Neural cell (in vitro differentiated cells): ENCODE results near the gene ADAM10. TPM values are rescaled to one million over a fixed set of nuclear protein-coding genes. Genes with fewer than 3 reads are reported as not detected.

Experiments
- H2AFZ ChIP-seq: fragments of 200-600, 300-800 bp; sonication (generic), shearing (Covaris generic); 2 replicates; pipeline ENCODE4 v1.6.0; 2014; ENCODE audit warnings: low read depth, mild to moderate bottlenecking, antibody characterized with exemption, low read length, moderate library complexity
- H3F3A ChIP-seq: fragments of 200-600 bp; shearing (Covaris generic); 2 replicates; pipeline ENCODE4 v1.6.1; 2016; ENCODE audit warnings: mild to moderate bottlenecking, moderate library complexity, mixed read lengths, antibody characterized with exemption, low read length; ENCODE audit not compliant: insufficient read depth, poor library complexity, severe bottlenecking
- H3K27ac ChIP-seq: fragments of 200-600, 300-800 bp; sonication (generic), shearing (Covaris generic); 2 replicates; pipeline ENCODE4 v1.5.1; 2014; ENCODE audit warnings: mild to moderate bottlenecking, low read length, moderate library complexity
- H3K27me3 ChIP-seq: fragments of 300-800, 200-600 bp; sonication (generic), shearing (Covaris generic); 2 replicates; pipeline ENCODE4 v1.6.0; 2014; ENCODE audit warnings: mild to moderate bottlenecking, low read depth, low read length, moderate library complexity; ENCODE audit not compliant: insufficient read depth
- H3K36me3 ChIP-seq: fragments of 300-800, 200-600 bp; sonication (generic), shearing (Covaris generic); 2 replicates; pipeline ENCODE4 v1.5.1; 2014; ENCODE audit warnings: mild to moderate bottlenecking, antibody characterized with exemption, low read length, moderate library complexity; ENCODE audit not compliant: insufficient read depth
- H3K4me2 ChIP-seq: fragments of 300-800, 200-600 bp; sonication (generic), shearing (Covaris generic); 2 replicates; pipeline ENCODE4 v1.6.0; 2014; ENCODE audit warnings: mild to moderate bottlenecking, low read length
- H3K4me3 ChIP-seq: fragments of 300-800, 200-600 bp; sonication (generic), shearing (Covaris generic); 2 replicates; pipeline ENCODE4 v1.5.1; 2014; ENCODE audit warnings: mild to moderate bottlenecking, low read length, moderate library complexity
- H3K79me2 ChIP-seq: fragments of 200-600 bp; shearing (Covaris generic); replicated peaks from 2 replicates; pipeline ENCODE4 v1.6.0; 2014; ENCODE audit warnings: mild to moderate bottlenecking, low read length, moderate library complexity; ENCODE audit not compliant: insufficient read depth
- H3K9ac ChIP-seq: fragments of 300-800, 200-600 bp; sonication (generic), shearing (Covaris generic); 2 replicates; pipeline ENCODE4 v1.6.1; 2016; ENCODE audit warnings: mild to moderate bottlenecking, low read length, mixed read lengths
- H3K9me2 ChIP-seq: fragments of 200-600 bp; shearing (Covaris generic); 2 replicates; pipeline ENCODE4 v1.6.1; 2016; ENCODE audit warnings: mild to moderate bottlenecking, low read length, mixed read lengths; ENCODE audit not compliant: insufficient read depth
- H3K9me3 ChIP-seq: fragments of 200-600, 300-800 bp; sonication (generic), shearing (Covaris generic); 2 replicates; pipeline ENCODE4 v1.6.1; 2016; ENCODE audit warnings: mild to moderate bottlenecking, mixed run types, low read length, moderate library complexity, mixed read lengths
- H4K20me1 ChIP-seq: fragments of 200-600 bp; shearing (Covaris generic); 2 replicates; pipeline ENCODE4 v1.6.1; 2016; ENCODE audit warnings: mild to moderate bottlenecking, mixed run types; ENCODE audit not compliant: insufficient read depth
- CTCF ChIP-seq: fragments of 450-650 bp; IDR thresholded peaks from 2 replicates; pipeline ENCODE4 v1.5.1; 2014; ENCODE audit warnings: antibody characterized with exemption, mild to moderate bottlenecking, moderate library complexity; ENCODE audit not compliant: poor library complexity, severe bottlenecking
- EP300 ChIP-seq: fragments of 450-650 bp; conservative IDR thresholded peaks from 2 replicates; pipeline ENCODE4 v1.6.1; 2014; ENCODE audit warnings: antibody characterized with exemption, mild to moderate bottlenecking, moderate library complexity; ENCODE audit not compliant: poor library complexity, severe bottlenecking
- EZH2 ChIP-seq: fragments of 200-600, 300-800 bp; shearing (Covaris generic), sonication (generic); IDR thresholded peaks from 2 replicates; pipeline ENCODE4 v1.6.1; 2014; ENCODE audit warnings: antibody characterized with exemption, low read length, borderline replicate concordance, mild to moderate bottlenecking; ENCODE audit not compliant: insufficient read depth, poor library complexity, severe bottlenecking
- MXI1 ChIP-seq: fragments of 450-650 bp; conservative IDR thresholded peaks from 2 replicates; pipeline ENCODE4 v1.6.1; 2014; ENCODE audit warnings: antibody characterized with exemption, mild to moderate bottlenecking; ENCODE audit not compliant: poor library complexity, severe bottlenecking
- POLR2AphosphoS5 ChIP-seq: IDR thresholded peaks from 2 replicates; pipeline ENCODE4 v1.6.1; 2012
- RAD21 ChIP-seq: fragments of 450-650 bp; conservative IDR thresholded peaks from 2 replicates; pipeline ENCODE4 v1.6.1; 2014; ENCODE audit warnings: antibody characterized with exemption, mild to moderate bottlenecking, moderate library complexity
- SMC3 ChIP-seq: fragments of 450-650 bp; conservative IDR thresholded peaks from 2 replicates; pipeline ENCODE4 v1.6.1; 2014; ENCODE audit warnings: antibody characterized with exemption, mild to moderate bottlenecking, moderate library complexity; ENCODE audit not compliant: poor library complexity
- TAF1 ChIP-seq: IDR thresholded peaks from 2 replicates; pipeline ENCODE4 v1.6.1; 2012; ENCODE audit warnings: low read depth
- polyA plus RNA-seq: library from polyadenylated mRNA; depleted of rRNA; stranded (reverse); fragments of >200 nt; gene quantifications from 2 replicates; pipeline ENCODE4 v1.2.3, GENCODE V29; 2014
- TF ChIP-seq, protein P1 (sequence below): IDR thresholded peaks from 2 replicates; pipeline ENCODE4 v1.6.1; 2012; ENCODE audit warnings: borderline replicate concordance

ADAM10 gene
- polyA plus RNA-seq, 1 donor from 2014 or later, result 66.3 TPM

DNA sequence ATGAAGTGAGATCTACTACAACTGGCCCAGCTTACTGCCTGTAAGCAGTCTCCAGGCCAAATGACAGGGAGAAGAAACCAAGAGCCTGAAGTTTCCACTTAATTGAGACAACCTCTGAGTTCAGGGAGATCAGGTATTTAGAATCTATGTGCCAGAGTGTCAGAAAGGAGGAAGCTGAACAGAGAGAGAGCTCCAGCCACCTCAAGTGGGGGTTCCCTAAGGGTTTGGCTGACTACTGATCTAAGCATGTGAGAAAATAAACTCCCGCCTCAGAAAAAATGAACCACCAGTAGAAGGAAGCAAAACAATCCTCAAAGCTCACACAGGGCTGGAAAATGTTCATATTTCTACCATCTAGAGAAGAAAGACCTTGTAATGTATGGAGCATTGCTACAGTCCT, 25.0 kb downstream of the ADAM10 start:
- Histone ChIP-seq H3K27ac (no peak overlapping the region), H4K20me1 (no peaks in the 10 kb centered on the region)

DNA sequence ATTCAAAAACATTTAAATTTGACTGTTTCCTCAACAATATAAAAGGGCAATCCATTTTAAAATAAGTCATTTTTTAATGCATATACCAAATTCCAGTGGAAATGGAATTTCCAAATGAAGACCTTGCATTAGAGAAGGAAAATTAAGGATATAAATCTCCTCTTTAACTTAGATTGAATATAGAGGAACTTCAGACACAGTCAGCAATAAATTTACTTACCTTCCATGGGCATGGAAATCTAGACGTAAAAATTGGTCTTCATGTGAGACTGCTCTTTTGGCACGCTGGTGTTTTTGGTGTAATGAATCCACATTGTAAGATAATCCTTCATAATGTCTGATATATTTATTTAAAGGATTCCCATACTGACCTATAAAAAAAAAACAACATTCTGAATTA, 32.1 kb downstream of the ADAM10 start:
- TF ChIP-seq TAF1 (no peak), EZH2 (no peak), CTCF (no peak), MXI1 (no peak), EP300 (no peak), POLR2AphosphoS5 (no peak)
- TF ChIP-seq, protein P1, sequence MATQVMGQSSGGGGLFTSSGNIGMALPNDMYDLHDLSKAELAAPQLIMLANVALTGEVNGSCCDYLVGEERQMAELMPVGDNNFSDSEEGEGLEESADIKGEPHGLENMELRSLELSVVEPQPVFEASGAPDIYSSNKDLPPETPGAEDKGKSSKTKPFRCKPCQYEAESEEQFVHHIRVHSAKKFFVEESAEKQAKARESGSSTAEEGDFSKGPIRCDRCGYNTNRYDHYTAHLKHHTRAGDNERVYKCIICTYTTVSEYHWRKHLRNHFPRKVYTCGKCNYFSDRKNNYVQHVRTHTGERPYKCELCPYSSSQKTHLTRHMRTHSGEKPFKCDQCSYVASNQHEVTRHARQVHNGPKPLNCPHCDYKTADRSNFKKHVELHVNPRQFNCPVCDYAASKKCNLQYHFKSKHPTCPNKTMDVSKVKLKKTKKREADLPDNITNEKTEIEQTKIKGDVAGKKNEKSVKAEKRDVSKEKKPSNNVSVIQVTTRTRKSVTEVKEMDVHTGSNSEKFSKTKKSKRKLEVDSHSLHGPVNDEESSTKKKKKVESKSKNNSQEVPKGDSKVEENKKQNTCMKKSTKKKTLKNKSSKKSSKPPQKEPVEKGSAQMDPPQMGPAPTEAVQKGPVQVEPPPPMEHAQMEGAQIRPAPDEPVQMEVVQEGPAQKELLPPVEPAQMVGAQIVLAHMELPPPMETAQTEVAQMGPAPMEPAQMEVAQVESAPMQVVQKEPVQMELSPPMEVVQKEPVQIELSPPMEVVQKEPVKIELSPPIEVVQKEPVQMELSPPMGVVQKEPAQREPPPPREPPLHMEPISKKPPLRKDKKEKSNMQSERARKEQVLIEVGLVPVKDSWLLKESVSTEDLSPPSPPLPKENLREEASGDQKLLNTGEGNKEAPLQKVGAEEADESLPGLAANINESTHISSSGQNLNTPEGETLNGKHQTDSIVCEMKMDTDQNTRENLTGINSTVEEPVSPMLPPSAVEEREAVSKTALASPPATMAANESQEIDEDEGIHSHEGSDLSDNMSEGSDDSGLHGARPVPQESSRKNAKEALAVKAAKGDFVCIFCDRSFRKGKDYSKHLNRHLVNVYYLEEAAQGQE, result no peak
- Histone ChIP-seq H3K79me2 (peaks cover 20% of the 10 kb centered on the region), H3K4me2 (no peak overlapping the region), H3K27me3 (no peaks in the 10 kb centered on the region), H3K36me3 (no peaks in the 10 kb centered on the region), H2AFZ (no peak overlapping the region), H3K27ac (no peak overlapping the region), H3K4me3 (no peak overlapping the region), H3K9me2 (no peaks in the 10 kb centered on the region), H3F3A (no peaks in the 10 kb centered on the region), H4K20me1 (no peaks in the 10 kb centered on the region), H3K9ac (no peak overlapping the region), H3K9me3 (no peaks in the 10 kb centered on the region)

More for the DNA sequence above, 25.0 kb downstream of the ADAM10 start:
- Histone ChIP-seq H3K9me2 (no peaks in the 10 kb centered on the region), H3K4me3 (no peak overlapping the region), H2AFZ (no peak overlapping the region), H3K9me3 (no peaks in the 10 kb centered on the region), H3K9ac (no peak overlapping the region), H3K36me3 (no peaks in the 10 kb centered on the region), H3K27me3 (no peaks in the 10 kb centered on the region), H3K79me2 (peaks cover 74% of the 10 kb centered on the region), H3F3A (no peaks in the 10 kb centered on the region), H3K4me2 (no peak overlapping the region)
- TF ChIP-seq SMC3, result no peak
- no peak for TF ChIP-seq POLR2AphosphoS5
- TF ChIP-seq MXI1, result no peak
- no peak for TF ChIP-seq EP300
- TF ChIP-seq, protein P1, result no peak
- no peak for TF ChIP-seq CTCF
- TF ChIP-seq RAD21, result no peak
- TF ChIP-seq TAF1, result no peak
- TF ChIP-seq EZH2, result no peak
